PC-9 (cell line): ENCODE measurements around the gene DIP2C. TPM values are rescaled to one million over a fixed set of nuclear protein-coding genes. Genes with fewer than 3 reads are reported as not detected.

ENCODE experiments used
- BruUV-seq: library from RNA; stranded (reverse); fragments of 400-500 nt; replicated peaks from 2 replicates; lab custom pipeline; 2021; lab: Mats Ljungman, UMichigan
- CTCF ChIA-PET: fragments of 300-600 bp; sonication (Branson Sonifier 250); formaldehyde crosslinking; loops from one replicate; lab custom pipeline; 2022; ENCODE audit warnings: antibody characterized with exemption; lab: Charles Lee
- POLR2A ChIA-PET: fragments of 300-600 bp; sonication (Branson Sonifier 250); formaldehyde crosslinking; loops from one replicate; lab custom pipeline; 2022; ENCODE audit warnings: antibody characterized with exemption; ENCODE audit not compliant: unreplicated experiment; lab: Charles Lee
- DNase-seq, 2 experiments: peaks; one replicate each; pipeline versions ENCODE4 v3.0.0 to v3.0.0-alpha.2; 2015 to 2022; ENCODE audit warnings: mixed read lengths in 1 of 2
- H2AFZ ChIP-seq: fragments of 200-600 bp; sonication (generic); 2 replicates; pipeline ENCODE4 v1.8.1; 2017; ENCODE audit warnings: antibody characterized with exemption
- H3F3A ChIP-seq: fragments of 200-600 bp; sonication (generic); 2 replicates; pipeline ENCODE4 v1.8.1; 2017; ENCODE audit warnings: antibody characterized with exemption, mild to moderate bottlenecking, low read depth; ENCODE audit not compliant: insufficient read depth
- H3K27ac ChIP-seq: fragments of 200-600 bp; sonication (generic); 2 replicates; pipeline ENCODE4 v1.6.1; 2016; ENCODE audit warnings: mixed run types
- H3K27me3 ChIP-seq: fragments of 200-600 bp; sonication (generic); 2 replicates; pipeline ENCODE4 v1.6.1; 2016; ENCODE audit warnings: low read depth, mixed run types; ENCODE audit not compliant: insufficient read depth
- H3K36me3 ChIP-seq: fragments of 200-600 bp; sonication (generic); 2 replicates; pipeline ENCODE4 v1.6.1; 2016; ENCODE audit warnings: low read depth, mixed run types
- H3K4me1 ChIP-seq: fragments of 200-600 bp; sonication (generic); replicated peaks from 2 replicates; pipeline ENCODE4 v1.6.1; 2016; ENCODE audit warnings: mixed run types; ENCODE audit not compliant: insufficient read depth
- H3K4me2 ChIP-seq: fragments of 200-600 bp; sonication (generic); 2 replicates; pipeline ENCODE4 v1.6.1; 2017; ENCODE audit warnings: mixed run types
- H3K4me3 ChIP-seq: fragments of 200-600 bp; sonication (generic); 2 replicates; pipeline ENCODE4 v1.6.1; 2016; ENCODE audit warnings: mixed run types
- H3K79me2 ChIP-seq: fragments of 200-600 bp; sonication (generic); 2 replicates; pipeline ENCODE4 v1.6.1; 2017; ENCODE audit warnings: low read depth, mixed run types
- H3K9me2 ChIP-seq: fragments of 200-600 bp; sonication (generic); 2 replicates; pipeline ENCODE4 v1.8.1; 2017; ENCODE audit warnings: mild to moderate bottlenecking; ENCODE audit not compliant: insufficient read depth
- H3K9me3 ChIP-seq: fragments of 200-600 bp; sonication (generic); 2 replicates; pipeline ENCODE4 v1.8.1; 2016; ENCODE audit warnings: low read depth; ENCODE audit not compliant: insufficient read depth
- H4K20me1 ChIP-seq: fragments of 200-600 bp; sonication (generic); 2 replicates; pipeline ENCODE4 v1.8.1; 2017; ENCODE audit not compliant: insufficient read depth
- EZH2 ChIP-seq: fragments of 200-600 bp; sonication (generic); IDR thresholded peaks from 2 replicates; pipeline ENCODE4 v1.8.0; 2017; ENCODE audit warnings: antibody characterized with exemption, low read depth
- intact Hi-C: fragments of 100-400 bp; cut with micrococcal nuclease; formaldehyde crosslinking; loops from one replicate; pipeline ENCODE4 v1.10.0; 2022; ENCODE audit not compliant: unreplicated experiment
- total RNA-seq: library from RNA; stranded (reverse); gene quantifications from 2 replicates; pipeline ENCODE4 v1.2.3, GENCODE V29; 2021
- TF ChIP-seq, protein P1 (sequence below): fragments of 200-600 bp; sonication (generic); conservative IDR thresholded peaks from 2 replicates; pipeline ENCODE4 v1.6.1; 2017; ENCODE audit warnings: mixed run types, antibody characterized with exemption, mild to moderate bottlenecking, moderate library complexity

DIP2C gene
- total RNA-seq, 1 experiment from 2014 or later, result 0.83 TPM

DNA sequence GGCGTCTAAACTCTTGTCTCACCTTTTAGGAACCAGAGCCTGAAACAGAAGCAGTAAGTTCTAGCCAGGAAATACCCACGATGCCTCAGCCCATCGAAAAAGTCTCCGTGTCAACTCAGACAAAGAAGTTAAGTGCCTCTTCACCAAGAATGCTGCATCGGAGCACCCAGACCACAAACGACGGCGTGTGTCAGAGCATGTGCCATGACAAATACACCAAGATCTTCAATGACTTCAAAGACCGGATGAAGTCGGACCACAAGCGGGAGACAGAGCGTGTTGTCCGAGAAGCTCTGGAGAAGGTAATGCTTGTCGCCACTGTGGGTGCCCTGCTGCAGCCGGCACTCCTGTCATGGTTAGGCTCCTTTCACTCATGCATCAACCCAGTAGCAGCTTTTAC is 441.2 kb downstream of the DIP2C start:
- intact Hi-C loops, result no loop called here
- no peak for TF ChIP-seq EZH2
- TF ChIP-seq, protein P1, sequence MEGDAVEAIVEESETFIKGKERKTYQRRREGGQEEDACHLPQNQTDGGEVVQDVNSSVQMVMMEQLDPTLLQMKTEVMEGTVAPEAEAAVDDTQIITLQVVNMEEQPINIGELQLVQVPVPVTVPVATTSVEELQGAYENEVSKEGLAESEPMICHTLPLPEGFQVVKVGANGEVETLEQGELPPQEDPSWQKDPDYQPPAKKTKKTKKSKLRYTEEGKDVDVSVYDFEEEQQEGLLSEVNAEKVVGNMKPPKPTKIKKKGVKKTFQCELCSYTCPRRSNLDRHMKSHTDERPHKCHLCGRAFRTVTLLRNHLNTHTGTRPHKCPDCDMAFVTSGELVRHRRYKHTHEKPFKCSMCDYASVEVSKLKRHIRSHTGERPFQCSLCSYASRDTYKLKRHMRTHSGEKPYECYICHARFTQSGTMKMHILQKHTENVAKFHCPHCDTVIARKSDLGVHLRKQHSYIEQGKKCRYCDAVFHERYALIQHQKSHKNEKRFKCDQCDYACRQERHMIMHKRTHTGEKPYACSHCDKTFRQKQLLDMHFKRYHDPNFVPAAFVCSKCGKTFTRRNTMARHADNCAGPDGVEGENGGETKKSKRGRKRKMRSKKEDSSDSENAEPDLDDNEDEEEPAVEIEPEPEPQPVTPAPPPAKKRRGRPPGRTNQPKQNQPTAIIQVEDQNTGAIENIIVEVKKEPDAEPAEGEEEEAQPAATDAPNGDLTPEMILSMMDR, result no peak
- no peaks in the 10 kb centered on the region for H4K20me1 ChIP-seq
- H3K27me3 ChIP-seq, result no peaks in the 10 kb centered on the region
- no peak overlapping the region for H2AFZ ChIP-seq
- no peaks in the 10 kb centered on the region for H3K4me1 ChIP-seq
- no peaks in the 10 kb centered on the region for H3K9me3 ChIP-seq
- no peaks in the 10 kb centered on the region for H3K79me2 ChIP-seq
- no peak overlapping the region for H3K4me2 ChIP-seq
- BruUV-seq, result no TSS peak
- no peak overlapping the region for H3K27ac ChIP-seq
- no peaks in the 10 kb centered on the region for H3F3A ChIP-seq
- H3K36me3 ChIP-seq, result no peaks in the 10 kb centered on the region
- POLR2A ChIA-PET, result no interaction called here
- no peak for DNase-seq
- no peak overlapping the region for H3K4me3 ChIP-seq
- CTCF ChIA-PET, result no interaction called here
- H3K9me2 ChIP-seq, result no peaks in the 10 kb centered on the region

DNA sequence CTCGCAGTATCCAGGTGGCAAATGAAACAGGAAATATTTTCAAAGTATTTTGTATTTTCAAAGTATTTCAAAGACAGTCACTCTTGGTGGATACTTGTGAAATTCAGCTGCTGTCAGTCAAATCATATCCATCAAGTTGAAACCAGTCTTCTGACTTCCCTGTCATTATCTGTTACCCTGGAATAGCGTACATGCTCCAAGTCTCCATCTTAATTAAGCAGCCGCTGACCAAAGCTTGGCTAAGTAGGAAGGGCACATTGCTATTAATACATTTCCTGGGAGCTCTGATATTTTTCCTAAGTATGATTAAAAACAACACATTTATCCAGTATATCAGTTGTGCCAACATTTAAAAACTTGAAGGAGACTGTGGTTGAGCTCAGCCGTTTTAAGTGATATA is 442.0 kb downstream of the DIP2C start:
- TF ChIP-seq EZH2, result no peak
- TF ChIP-seq, protein P1, result no peak

DNA sequence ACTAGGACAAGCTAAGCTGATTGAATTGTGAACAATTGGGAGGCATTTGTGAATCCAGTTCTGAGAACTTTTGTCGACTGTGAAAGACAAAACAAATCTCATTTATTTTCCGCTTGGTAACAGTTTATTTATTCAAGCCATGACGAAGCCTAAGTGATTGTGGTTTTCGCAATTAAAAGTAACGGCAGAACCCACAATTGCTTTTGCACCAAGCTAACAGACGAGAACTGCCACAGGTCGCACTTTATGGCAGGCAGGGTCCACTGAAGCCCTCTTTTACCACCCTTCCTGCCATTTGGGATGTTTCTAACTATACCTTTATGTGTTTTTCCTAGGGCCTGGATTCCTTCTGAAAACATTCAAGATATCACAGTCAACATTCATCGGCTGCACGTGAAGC is 443.0 kb downstream of the DIP2C start:
- Histone ChIP-seq H4K20me1 (no peaks in the 10 kb centered on the region), H3K36me3 (no peaks in the 10 kb centered on the region), H3F3A (no peaks in the 10 kb centered on the region), H3K4me1 (no peaks in the 10 kb centered on the region), H3K9me2 (no peaks in the 10 kb centered on the region), H3K4me3 (no peak overlapping the region), H3K27ac (no peak overlapping the region), H2AFZ (no peak overlapping the region), H3K79me2 (no peaks in the 10 kb centered on the region), H3K27me3 (no peaks in the 10 kb centered on the region), H3K4me2 (no peak overlapping the region), H3K9me3 (no peaks in the 10 kb centered on the region)
- TF ChIP-seq, protein P1, result no peak
- no peak for TF ChIP-seq EZH2
- intact Hi-C loops, result no loop called here
- POLR2A ChIA-PET, result interaction anchor here (0.5 to 0.7 kb wide), 2 partner anchors 41 to 259 kb away, joined by 3 to 6 read pairs; no protein-coding TSS in a partner anchor
- CTCF ChIA-PET, result no interaction called here
- no peak for DNase-seq
- no TSS peak for BruUV-seq

More for the DNA sequence above, 442.0 kb downstream of the DIP2C start:
- H3K9me2 ChIP-seq, result no peaks in the 10 kb centered on the region
- no peak for DNase-seq
- no peaks in the 10 kb centered on the region for H3K79me2 ChIP-seq
- no peak overlapping the region for H3K27ac ChIP-seq
- H3K4me1 ChIP-seq, result no peaks in the 10 kb centered on the region
- intact Hi-C loops, result no loop called here
- POLR2A ChIA-PET, result no interaction called here
- H3K9me3 ChIP-seq, result no peaks in the 10 kb centered on the region
- H4K20me1 ChIP-seq, result no peaks in the 10 kb centered on the region
- H2AFZ ChIP-seq, result no peak overlapping the region
- BruUV-seq, result no TSS peak
- CTCF ChIA-PET, result no interaction called here
- no peaks in the 10 kb centered on the region for H3K36me3 ChIP-seq
- H3K27me3 ChIP-seq, result no peaks in the 10 kb centered on the region
- H3K4me3 ChIP-seq, result no peak overlapping the region
- H3F3A ChIP-seq, result no peaks in the 10 kb centered on the region
- no peak overlapping the region for H3K4me2 ChIP-seq
